Measurements from ENCODE around the gene ZNF26.

The ZNF26 gene

DNA sequence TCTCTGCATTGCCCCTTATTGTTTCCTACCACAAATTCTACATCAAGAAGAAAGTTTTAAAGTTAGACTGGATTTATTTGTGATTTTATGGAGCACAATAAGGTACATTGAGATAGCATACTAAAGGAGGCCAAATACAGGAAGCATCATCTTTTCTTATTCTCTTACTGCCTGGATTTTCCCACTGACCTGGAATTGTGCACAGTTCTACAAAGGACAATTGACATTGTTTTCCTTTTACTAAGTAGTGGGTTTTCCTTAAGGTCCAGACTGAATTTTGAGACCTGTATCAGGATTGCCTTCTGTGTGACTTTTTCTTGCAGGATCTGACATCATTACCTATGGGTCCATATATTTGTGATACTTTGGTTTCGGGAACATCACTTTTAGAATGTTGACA lies 75.8 kb downstream of the ZNF26 start:
- H3K36me3 Mint-ChIP-seq (ENCODE audit: low read depth): peaks cover 21% of the 10 kb centered on the region
- intact Hi-C loops (cut with micrococcal nuclease): loop anchor here (10.0 kb wide), 1 partner anchor 57 kb away; no protein-coding TSS in a partner anchor
- H3K27ac Mint-ChIP-seq: no peak overlapping the region
- H3K4me3 Mint-ChIP-seq: no peak overlapping the region
- H3K4me1 Mint-ChIP-seq (ENCODE audit: low read depth): no peaks in the 10 kb centered on the region
- H3K27me3 Mint-ChIP-seq: no peaks in the 10 kb centered on the region
- H3K9me3 Mint-ChIP-seq: peaks cover 82% of the 10 kb centered on the region

DNA sequence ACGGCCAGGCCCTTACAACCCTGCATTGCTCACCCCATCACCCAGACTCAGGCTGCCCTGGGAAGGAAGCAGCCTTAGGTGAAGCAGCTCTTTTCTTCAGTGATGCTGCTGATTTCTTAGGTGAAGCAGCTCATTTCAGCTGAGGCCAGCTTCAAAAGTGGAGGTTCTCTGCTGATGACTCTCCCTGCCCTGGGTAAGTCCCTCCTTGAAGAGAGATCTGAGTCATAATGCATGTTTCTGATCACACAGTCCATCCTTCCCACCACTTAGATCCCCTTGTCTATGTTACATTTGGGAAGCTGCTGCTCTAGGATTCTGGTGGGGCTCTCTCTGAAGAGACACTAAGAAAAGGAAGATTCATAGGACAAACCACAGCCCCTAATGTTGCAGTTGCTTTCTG lies 77.4 kb downstream of the ZNF26 start:
- no peaks in the 10 kb centered on the region for H3K27me3 Mint-ChIP-seq
- H3K4me3 Mint-ChIP-seq: no peak overlapping the region
- no peak overlapping the region for H3K27ac Mint-ChIP-seq
- no peaks in the 10 kb centered on the region for H3K4me1 Mint-ChIP-seq (ENCODE audit: low read depth)
- peaks cover 5% of the 10 kb centered on the region for H3K36me3 Mint-ChIP-seq (ENCODE audit: low read depth)
- intact Hi-C loops (cut with micrococcal nuclease): loop anchor here (10.0 kb wide), 1 partner anchor 59 kb away; no protein-coding TSS in a partner anchor
- peaks cover 80% of the 10 kb centered on the region for H3K9me3 Mint-ChIP-seq

DNA sequence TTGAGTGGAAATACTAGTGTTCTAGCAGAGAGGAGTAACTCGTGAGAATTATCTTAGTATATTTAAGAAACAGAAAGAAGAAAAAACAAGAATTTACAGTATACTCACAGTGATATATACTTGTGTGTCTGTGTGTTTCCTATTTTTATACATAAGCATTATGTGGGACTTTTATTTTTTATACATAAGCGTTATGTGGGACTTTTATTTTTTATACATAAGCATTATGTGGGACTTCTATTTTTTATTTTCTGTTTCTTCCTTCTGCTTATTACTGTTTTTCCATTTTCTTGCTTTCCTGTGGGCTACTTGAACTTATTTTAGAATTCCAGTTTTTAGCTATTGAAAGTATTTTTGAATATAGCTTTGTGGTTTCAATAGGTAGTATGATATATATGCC lies 87.7 kb downstream of the ZNF26 start:
- no peak overlapping the region for H3K4me3 Mint-ChIP-seq
- no peaks in the 10 kb centered on the region for H3K27me3 Mint-ChIP-seq
- H3K27ac Mint-ChIP-seq: no peak overlapping the region
- H3K9me3 Mint-ChIP-seq: peaks cover 32% of the 10 kb centered on the region
- H3K36me3 Mint-ChIP-seq (ENCODE audit: low read depth): peaks cover 8% of the 10 kb centered on the region
- intact Hi-C loops (cut with micrococcal nuclease): no loop called here
- H3K4me1 Mint-ChIP-seq (ENCODE audit: low read depth): no peaks in the 10 kb centered on the region
